Embryonic facial prominence (tissue), 1 donor: ENCODE measurements around the gene DDA1.

Source experiments
- DNase-seq: peaks from one replicate; pipeline ENCODE4 v3.0.0-alpha.2; 2016; ENCODE audit errors: extremely low spot score

The DDA1 gene

DNA sequence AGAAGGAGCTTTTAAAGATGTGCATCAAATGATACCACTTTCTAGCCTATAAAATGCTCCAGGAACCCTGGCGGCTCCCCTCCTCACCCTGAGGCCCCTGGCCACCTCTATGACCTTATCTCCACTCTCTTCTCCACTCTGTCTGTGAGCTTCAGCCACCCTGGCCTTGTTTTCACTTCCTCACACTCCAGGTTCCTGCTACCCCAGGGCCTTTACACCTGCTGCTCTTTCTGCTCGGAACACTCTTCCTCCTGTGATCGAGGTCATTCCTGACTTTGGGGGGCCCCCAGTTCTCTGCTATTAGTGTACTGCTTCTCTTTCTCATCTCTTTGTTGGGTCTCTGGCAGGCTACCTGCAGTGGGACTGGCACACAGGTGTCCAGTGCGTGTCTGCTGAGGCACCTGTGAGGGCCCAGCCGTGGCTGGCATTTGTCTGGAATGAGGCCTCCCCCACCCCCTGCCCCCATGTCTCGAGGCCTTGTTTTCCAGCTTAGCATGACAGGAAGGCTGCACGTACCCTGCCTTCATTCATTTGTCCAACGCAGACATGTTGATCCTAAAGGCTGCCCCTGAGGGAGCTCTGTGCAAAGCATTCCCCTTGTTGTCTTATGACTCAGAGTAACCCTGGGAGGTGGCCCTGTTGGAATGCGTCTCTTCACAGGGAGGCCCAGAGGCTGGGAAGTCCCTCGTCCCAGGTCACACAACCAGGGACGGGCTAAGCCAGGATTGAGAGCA is 2.3 kb downstream of the DDA1 start:
- no peak for DNase-seq

DNA sequence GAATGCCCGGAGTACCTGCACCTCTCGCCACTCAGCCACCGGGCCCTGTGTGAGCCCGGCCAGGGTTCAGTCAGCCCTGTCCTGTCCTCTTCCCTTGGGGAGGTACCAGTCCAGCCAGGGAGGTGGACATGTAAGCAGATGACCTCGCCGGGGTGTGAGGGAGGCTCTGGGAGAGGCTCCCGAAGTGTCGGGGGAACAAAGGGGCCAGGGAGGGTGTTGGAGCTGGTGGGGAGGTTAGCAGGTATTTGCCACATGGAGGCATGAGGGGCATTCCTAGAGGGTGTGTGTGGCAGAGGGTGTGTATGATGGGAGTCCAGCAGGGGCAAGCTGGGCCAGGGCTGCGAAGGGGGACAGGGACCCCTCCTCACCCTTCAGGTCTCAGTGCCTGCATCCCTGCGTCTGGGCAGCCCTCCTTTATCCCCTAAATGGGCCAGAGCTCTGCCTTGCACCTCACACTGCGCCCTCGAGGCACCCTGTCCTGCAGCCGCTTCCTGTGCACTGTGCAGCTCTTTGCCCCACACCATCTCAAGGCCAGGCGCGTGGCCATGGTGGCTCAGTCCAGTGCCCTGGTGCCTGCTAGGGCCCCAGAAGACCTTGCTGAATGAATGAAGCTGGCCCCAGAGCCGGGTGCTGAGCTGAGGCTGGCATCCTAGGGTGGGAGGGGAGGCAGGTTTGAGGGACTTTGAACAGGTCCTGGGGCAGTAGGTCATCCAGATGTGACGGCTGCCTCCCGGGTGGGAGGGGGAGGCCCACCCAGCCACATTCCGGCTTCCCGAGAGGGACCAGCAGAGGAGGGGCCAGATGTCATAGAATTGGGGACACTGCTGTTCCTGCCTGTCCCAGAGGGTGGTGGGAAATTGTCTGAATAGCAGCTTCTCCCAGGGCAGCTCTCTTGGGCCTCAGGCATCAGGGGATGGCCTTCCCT is 3.1 kb downstream of the DDA1 start:
- DNase-seq = no peak

DNA sequence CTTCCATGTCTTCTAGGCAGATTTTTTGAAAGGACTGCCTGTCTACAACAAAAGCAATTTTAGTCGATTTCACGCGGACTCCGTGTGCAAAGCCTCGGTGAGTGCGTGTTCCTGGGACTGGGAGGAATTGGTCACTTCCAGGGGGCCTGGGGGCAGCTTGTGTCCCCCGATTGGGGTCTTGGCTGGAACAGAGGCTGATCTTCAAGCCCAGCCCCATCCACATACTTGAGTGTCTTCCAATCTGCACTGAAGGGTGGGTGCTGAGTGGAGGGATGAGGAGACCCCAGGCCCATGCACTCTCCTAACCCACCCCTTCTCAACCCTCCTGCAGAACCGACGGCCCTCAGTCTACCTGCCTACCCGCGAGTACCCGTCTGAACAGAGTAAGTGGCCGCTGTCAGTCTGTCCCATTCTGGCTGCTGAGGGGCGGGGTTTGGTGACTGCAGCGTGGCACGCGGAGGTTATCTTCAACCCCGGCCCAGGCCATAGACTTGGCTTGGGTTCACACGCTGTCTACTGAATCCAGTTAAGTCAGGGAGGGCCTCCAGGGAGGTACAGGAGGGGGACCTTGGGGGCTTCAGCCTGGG is 4.7 kb downstream of the DDA1 start:
- no peak for DNase-seq

DNA sequence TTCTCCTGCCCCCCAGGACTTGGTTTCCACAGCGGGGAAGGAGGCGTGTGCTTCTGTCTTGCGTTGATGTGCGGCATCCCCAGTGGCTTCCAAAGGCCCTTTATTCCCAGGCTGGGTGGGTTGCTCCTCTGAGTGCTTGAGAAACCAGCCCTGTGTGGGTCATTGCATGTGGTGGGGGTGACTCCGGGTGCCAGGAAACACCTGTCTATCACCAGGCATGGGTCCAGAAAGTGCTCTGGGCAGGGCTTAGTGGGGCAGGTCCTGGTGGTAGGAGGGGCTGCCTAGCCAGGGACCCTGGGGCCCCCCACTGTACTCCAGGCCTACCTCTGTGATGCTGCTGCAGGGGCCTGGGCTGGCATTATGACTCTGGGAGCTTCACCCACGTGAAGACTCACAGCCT is 9.6 kb downstream of the DDA1 start:
- no peak for DNase-seq

DNA sequence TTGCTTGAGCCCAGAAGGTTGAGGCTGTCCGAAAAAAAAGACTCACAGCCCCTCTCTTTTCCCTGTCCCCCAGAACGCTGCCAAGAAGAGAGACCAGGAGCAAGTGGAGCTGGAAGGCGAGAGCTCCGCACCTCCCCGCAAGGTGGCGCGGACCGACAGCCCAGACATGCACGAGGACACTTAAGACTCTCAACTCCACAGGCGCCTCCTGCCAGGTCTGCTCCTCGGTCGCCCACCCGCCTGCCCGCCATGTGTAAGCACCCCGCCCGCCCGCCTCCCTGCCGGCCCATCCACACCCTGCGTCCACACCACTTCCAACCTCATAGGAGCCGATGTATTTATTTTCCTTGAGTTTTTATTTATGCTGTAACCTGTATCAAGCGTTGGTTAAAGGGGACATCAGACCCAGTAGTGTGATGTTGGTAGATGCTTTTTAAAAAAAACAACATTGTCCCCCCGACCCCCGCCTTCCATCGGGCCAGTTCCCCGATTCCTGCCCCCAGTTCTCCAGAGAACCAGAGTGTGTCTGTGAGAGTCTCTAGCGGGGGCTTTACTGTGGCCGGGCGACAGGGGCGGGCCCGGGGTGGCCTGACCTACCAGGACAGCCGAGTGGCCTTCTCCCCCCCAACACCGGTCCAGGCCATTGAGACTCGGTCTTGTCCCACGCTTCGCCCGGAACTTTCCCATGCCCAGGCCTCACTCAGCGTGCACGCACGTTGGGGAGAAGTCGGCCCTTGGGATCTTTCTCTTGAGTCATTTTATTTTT is 10.3 kb downstream of the DDA1 start:
- no peak for DNase-seq

DNA sequence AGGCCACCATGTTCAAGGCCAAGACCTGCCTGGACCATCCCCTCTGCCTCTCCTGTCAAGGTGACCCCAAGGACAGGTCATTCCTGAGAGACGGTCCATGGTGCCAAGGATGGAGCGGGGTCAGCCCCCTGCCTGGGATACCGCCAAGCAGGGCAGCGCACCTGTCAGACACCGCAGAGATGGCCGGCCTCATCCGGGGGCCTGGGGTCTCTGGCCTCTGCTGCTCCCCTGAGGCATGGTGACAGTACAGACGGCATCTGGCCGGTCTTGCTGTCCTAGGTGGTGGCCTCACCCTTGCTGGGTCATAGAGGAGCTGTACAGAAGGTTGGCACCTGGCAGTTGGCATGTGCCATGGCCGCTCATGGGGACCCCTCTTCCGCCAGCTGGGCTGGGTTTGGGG is 11.1 kb downstream of the DDA1 start:
- no peak for DNase-seq

DNA sequence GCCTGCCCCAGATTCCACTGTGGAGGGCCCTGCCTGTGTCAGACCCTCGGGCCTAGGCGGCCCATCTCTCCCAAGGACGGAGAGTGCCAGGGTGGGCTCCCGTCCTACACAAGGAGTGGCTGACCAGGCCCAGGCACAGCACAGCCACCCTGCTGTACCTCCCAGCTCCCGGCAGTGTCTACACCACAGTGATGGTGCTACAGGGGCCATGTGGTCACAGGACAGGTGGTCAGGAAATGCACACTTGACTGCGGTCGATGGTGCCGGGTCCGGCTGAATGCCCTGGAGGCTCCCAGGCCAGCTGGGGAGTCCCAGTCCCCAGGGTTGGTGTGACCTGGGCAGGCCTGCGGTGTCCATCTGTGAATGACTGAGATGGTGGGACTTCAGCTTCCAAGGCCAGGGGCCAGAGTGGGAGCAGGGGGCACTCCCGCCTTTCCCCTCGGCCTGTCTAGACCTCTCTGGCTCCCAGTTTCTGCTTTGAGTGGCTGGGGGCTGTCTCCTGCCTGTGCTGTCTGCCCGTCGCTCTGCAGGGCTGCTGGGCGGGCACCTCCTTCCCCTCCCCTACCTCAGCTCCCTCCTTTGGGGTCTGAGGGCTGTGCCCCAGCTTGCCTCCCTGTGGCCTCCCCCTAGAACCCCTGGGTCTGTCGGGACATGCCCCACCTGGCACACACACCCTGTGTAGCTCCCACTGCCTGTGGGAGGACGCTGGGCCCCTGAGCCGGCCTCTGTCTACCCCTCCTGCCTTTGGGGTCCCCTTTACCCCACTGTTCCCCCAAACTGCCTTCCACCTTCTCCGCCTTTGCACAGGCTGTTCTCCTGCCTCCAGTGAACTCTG is 12.5 kb downstream of the DDA1 start:
- no peak for DNase-seq

DNA sequence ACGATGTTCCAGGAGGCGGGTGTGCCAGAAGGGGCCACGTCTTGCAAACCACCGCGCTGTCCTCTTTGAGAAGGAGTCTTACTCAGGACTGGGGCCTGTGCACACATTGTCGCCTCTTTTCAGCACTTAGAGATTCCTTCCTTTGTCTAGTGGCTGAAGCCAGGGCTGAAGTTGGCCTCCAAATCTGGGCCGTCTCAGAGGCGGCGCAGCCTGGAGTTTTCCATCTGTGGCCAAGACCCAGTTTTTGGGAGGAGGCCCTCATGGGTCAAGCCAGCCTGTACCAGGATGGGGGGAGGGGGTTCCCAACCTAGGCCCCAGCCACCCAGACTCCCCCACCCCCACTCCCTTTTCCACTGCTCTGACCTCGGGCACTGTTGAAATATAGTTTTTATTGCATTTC is 13.5 kb downstream of the DDA1 start:
- DNase-seq = no peak

DNA sequence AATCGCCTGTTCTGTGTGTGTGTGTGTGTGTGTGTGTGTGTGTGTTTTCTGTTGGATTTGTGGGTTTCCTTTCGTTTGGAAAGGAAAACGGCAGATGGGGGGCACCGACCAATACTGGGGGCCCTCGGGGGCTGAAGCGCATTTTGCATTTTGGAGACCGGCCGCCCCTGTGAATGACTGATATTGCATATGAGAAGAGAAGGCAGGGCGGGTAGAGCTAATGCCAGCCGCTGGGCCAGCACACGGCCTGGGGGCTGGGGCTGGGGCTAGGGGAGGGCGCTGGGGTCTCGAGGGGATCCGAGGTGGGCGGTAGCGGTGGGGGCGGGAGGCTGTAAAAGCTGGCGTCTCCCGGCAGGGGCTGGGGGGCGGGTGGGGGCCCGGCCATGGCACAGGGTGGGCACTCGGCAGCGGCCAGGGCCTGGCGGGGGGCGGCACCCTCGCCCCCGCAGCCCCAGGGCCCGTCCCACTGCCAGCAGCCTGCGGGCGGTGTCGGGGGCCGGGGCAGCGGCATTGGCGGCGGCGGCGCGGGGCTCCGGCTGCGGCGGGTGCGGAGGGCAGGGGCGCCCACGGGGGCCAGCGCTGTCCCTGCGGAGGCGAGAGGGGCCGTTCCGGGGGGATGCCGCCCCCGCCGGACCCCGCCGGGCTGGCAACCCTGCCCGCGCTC is 14.1 kb downstream of the DDA1 start:
- DNase-seq = no peak

DNA sequence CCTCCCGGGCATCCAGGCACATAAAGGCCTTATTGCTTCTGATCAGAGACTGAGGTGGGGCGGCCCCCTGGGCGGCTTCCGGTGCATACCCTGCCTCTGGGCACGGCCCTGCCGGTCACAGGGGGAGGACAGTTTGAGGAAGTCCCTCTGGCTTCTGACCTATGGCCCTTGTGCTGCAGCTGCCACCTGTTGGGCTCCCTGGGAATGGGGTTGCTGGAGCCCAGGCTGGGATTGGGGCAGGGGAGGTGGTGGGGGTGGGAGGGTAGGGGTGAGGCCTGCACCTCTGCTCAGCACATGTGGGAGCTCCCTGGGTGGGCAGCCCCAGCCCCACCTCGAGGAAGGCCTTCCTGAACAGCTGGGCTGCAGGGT is 14.6 kb downstream of the DDA1 start:
- DNase-seq = no peak

DNA sequence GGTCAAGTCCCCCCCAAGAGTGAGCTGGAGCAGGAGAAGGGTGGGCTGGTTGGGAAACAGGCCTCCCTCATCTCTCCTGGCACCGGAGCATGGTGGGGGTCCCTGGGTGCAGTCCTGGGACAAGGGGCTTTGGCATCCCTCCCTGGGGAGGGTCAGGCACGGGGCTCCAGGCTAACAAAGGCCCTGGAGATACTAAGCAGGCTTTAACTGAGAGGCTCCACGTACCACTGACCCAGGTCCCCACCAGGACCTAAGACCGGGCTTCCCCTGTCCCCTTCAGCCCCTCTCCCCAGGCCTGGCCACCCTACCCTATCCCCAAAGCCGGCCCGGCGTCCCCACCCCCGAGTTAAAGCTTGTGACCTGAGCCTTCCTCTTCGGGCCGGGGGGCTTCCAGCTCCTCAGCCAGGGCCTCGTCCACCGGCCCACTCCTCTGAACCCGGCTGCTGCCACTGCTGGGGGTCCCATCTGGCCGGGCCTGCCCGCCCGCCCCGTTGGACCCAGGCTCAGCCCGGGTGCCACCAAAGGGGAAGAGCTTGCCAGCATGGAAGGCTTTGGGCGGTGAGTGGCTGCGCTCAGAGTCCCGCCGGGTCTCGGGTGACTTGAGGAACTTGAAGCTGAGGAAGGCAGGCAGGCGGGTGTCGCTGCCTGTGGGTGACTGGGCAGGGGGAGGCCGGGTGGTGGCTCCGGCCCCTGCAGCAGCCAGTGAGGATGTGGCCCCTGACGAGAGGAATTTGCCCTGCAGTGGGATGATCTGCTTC is 15.2 kb downstream of the DDA1 start:
- no peak for DNase-seq

DNA sequence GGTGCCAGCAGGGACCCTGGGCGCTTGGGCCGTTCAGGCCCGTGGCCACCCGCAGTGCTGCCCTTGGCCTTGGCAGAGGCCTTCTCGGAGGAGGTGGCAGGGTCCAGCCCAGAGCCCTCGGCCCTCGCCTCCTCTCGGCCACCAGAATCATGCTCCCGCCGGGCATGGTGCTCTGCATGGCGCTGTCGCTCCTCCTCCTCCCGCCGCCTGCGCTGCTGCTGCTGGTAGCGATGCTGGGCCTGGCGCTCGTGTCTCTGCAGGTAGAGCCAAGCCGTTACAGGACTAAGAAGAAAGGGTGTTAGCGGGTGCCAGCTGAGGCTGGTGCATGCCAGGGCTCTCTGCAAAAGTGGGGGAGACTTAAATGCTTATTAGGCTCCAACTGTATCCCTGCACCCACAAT is 15.8 kb downstream of the DDA1 start:
- no peak for DNase-seq

DNA sequence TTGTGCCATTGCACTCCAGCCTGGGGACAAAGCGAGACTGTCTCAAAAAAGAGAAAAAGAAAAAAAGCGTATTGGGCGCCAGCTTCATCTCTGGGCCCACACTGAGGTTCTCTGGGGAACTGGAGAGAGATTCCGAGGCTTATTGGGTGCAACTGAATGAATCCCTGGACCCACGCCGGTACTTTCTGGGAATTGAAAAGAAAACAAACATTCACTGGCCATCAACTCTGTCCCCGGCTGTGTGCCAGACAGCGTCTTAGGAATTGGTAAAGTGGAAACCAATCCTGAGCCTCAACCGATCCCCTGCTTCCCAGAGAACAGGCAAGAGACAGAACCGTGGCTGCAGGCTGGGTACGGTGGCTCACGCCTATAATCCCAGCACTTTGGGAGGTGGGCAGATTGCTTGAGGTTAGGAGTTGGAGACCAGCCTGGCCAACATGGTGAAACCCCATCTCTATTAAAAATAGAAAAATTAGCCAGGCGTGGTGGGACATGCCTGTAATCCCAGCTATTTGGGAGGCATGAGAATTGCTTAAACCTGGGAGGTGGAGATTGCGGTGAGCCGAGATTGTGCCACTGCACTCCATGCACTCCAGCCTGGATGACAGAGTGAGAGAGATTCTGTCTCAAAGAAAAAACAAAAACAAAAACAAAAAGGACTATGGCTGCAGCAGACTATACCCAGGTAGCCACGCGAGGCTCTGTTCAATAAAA is 16.7 kb downstream of the DDA1 start:
- DNase-seq = no peak

DNA sequence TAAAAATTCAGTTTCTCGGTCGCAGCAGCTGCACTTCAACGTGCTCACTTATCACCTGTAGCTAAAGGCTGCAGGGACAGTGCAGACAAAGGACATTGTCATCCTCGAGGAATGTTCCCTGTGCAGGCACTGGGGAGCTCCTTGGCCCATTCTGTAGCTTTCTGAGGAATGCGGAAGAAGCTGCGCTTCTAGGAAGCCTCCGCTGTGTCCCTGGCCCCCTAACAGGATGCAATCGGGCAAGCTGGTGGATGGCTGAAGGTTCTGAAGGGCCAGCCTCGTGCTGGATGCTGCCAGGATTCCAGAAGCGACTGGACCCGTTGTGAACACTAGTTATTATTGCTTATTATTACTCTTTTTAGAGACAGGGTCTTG is 17.2 kb downstream of the DDA1 start:
- DNase-seq = no peak

DNA sequence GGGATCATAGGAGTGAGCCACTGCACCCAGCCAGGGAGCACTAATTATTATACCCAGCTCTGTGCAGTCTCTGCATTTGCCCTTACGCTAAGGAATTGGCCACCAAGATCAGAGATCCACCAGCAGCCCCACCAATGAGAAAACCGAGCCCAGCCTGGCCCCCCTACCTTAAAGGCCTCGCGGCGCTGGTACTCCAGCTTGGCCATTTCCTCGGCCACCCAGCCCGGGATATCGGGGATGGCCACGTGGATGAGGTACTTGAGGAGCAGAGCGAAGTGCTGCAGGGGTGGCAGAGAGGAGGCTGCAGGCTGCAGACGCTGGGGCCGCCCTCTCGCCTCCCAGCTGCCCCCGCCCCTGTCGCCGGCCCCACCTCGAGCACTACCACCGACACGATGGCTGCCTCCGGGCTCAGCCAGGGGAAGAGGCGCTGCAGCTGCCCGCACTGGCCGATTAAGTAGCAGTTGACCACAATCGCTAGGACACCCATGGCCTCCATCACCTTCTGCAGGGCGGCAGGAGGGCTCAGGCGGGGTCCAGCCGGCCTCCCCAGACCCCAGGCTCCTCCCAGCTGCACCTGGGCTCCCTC is 17.8 kb downstream of the DDA1 start:
- DNase-seq = no peak

DNA sequence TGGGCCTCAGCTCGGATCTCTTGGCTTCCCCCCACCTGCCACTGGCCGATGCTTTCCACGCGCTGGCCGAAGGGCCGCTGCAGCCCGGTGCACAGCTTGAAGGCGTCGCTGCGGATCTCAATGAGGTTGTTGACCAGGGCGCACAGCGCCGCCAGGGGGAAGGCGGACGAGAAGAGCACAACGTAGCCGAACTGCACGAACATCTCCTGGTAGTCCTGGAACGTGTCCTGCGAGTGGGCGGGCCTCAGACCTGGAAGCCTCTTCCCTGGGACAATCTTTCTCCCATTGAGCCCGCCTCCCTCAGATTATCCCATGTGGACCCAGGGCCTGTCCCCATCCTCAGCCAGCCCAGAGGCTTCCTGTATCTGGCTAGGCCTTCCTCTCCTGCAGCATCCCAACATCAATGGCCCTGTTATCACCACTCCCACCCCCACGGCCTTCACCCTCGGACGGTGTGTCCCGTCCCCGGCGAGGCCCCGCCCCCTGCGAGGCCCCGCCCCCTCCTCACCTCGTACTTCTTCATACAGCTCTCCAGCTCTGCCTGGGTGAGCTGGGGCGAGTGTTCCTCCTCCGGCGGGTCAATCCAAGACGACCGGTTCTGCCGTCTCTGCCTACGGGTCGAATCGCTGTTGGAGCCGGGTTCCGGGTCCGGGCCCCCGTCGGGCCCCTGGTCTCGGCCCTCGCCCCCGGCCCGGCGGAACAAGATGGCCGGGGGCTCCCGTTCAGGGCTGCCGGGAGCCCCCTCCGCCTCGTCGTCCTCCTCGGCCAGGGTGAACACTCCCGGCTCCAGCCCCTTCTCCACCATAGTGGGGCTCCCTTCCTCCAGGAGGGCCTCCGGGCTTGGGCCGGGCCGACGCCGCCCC is 18.5 kb downstream of the DDA1 start:
- DNase-seq = no peak

DNA sequence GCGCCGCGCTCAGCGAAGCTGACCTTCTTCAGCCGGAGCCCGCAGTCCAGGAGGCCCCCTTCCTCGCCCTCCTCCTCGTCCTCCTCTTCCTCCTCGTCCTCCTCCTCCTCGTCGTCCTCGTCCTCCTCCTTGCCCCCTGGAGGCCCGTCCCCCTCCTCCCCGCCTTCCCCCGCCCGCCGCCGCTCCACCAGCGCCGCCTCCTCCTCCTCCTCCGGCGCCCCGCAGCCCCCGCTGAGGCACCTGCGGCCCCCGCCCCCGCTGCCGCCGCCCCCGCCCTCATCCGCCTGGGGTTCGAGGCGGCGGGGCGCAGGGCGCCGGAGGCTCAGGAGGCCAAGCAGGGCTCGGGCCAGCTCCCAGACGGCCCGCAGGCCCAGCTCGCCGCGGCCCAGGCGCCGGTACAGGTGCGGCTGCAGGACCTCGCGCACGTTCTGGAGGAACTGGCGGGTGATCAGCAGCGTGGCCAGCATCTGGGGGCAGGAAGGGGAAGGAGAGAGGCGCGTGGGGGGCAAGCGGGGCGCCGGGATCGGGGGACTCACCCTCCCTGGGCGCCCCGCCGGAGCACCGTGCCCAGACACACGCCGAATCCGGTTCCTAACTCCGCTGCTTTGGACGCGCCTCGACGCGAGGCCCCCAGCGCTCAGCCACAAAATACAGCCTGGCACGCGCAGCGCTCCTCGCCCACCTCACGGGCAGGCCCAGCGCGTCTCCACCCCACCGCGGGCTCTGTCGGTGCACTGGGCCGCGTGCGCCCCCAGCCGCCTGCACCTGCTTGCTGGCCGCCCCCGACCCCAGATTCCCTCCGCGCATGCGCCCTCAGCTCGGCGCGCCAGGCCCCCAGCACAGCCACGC is 19.4 kb downstream of the DDA1 start:
- no peak for DNase-seq
